DOHH2 (cell line): Measurements from ENCODE around the gene GRM3.

Experiments used
- H3F3A ChIP-seq: fragments of 200-600 bp; sonication (generic), shearing (Covaris generic); 2 replicates; pipeline ENCODE4 v1.6.0; 2016; ENCODE audit warnings: antibody characterized with exemption, mild to moderate bottlenecking; ENCODE audit not compliant: control insufficient read depth, insufficient read depth
- H3K27ac ChIP-seq: fragments of 200-600 bp; sonication (generic); 2 replicates; pipeline ENCODE4 v1.5.1; 2014; ENCODE audit warnings: low read depth, mild to moderate bottlenecking, low read length, moderate library complexity
- H3K27me3 ChIP-seq: fragments of 200-600 bp; sonication (generic); 2 replicates; pipeline ENCODE4 v1.6.1; 2014; ENCODE audit warnings: mild to moderate bottlenecking, low read length, mixed read lengths; ENCODE audit not compliant: control insufficient read depth
- H3K36me3 ChIP-seq: fragments of 200-600 bp; sonication (generic); 2 replicates; pipeline ENCODE4 v1.6.1; 2014; ENCODE audit warnings: mild to moderate bottlenecking, low read length, moderate library complexity, mixed read lengths; ENCODE audit not compliant: control insufficient read depth
- H3K4me1 ChIP-seq: fragments of 200-600 bp; sonication (generic); 2 replicates; pipeline ENCODE4 v1.6.1; 2014; ENCODE audit warnings: mild to moderate bottlenecking, low read length, mixed read lengths; ENCODE audit not compliant: control insufficient read depth
- H3K4me2 ChIP-seq: fragments of 200-600 bp; sonication (generic); 2 replicates; pipeline ENCODE4 v1.6.0; 2014; ENCODE audit warnings: mild to moderate bottlenecking, low read length, moderate library complexity
- H3K4me3 ChIP-seq: fragments of 200-600 bp; sonication (generic); 2 replicates; pipeline ENCODE4 v1.5.1; 2014; ENCODE audit warnings: mild to moderate bottlenecking, low read length, mixed read lengths
- H3K79me2 ChIP-seq: fragments of 200-600 bp; sonication (generic); 2 replicates; pipeline ENCODE4 v1.6.1; 2014; ENCODE audit warnings: mild to moderate bottlenecking, low read length, mixed read lengths; ENCODE audit not compliant: control insufficient read depth
- H3K9me2 ChIP-seq: fragments of 200-600 bp; sonication (generic); replicated peaks from 2 replicates; pipeline ENCODE4 v1.6.1; 2014; ENCODE audit warnings: mild to moderate bottlenecking, low read length, mixed read lengths; ENCODE audit not compliant: control insufficient read depth
- H3K9me3 ChIP-seq: fragments of 200-600 bp; sonication (generic); 2 replicates; pipeline ENCODE4 v1.6.1; 2014; ENCODE audit warnings: antibody characterized with exemption, low read length, mixed read lengths; ENCODE audit not compliant: control insufficient read depth, insufficient read depth
- H4K20me1 ChIP-seq: fragments of 200-600 bp; sonication (generic); 2 replicates; pipeline ENCODE4 v1.6.0; 2014; ENCODE audit warnings: low read depth, mild to moderate bottlenecking, antibody characterized with exemption, low read length, moderate library complexity; ENCODE audit not compliant: control insufficient read depth, insufficient read depth
- EZH2phosphoT487 ChIP-seq: fragments of 200-600 bp; sonication (generic); IDR thresholded peaks from 2 replicates; pipeline ENCODE4 v1.6.1; 2017; ENCODE audit warnings: borderline replicate concordance, mild to moderate bottlenecking, antibody characterized with exemption, low read length, moderate library complexity, mixed read lengths
- TF ChIP-seq, protein P1 (sequence below): fragments of 200-600 bp; sonication (generic); IDR thresholded peaks from one replicate; pipeline ENCODE4 v1.5.1; 2014; ENCODE audit warnings: antibody characterized with exemption, mild to moderate bottlenecking, low read depth, low read length; ENCODE audit not compliant: poor library complexity, severe bottlenecking

Gene GRM3

DNA sequence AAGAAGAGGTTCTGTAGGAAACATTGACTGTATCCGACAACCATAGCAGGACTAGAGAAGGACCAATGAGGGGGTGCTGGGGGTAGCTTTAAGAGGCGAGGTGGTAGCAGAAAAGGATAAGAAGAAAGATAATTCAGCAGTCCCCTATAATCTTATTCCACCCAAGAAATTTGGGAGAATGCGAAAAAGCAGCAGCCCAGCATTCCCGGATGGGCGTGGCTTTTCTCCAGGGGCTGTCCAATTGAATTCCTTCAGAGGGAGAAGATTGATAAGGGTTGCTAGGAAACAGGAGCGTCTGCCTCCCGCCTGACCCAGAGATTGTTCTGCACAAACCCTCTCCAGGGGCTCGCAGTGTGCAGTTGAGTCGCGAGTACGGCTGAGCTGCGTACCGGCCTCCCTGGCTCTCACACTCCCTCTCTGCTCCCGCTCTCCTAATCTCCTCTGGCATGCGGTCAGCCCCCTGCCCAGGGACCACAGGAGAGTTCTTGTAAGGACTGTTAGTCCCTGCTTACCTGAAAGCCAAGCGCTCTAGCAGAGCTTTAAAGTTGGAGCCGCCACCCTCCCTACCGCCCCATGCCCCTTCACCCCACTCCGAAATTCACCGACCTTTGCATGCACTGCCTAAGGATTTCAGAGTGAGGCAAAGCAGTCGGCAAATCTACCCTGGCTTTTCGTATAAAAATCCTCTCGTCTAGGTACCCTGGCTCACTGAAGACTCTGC is at the start of gene GRM3:
Gene GRM3, plus strand, starts transcription at position 349 of the 721 bp plus-strand sequence. CDS start 121,237 bp downstream, outside the sequence.
- Histone ChIP-seq H3K4me3 (no peak within 1 kb of the TSS), H3K4me2 (no peak within 1 kb of the TSS), H3K9me3 (no peaks in the 10 kb centered on the region), H3K9me2 (no peaks in the 10 kb centered on the region), H3K36me3 (no peaks in the 10 kb centered on the region), H4K20me1 (no peaks in the 10 kb centered on the region), H3K27me3 (peaks cover 3% of the 10 kb centered on the region; the same call in 1 of the 2 replicates), H3F3A (no peaks in the 10 kb centered on the region), H3K79me2 (no peaks in the 10 kb centered on the region), H3K4me1 (no peaks in the 10 kb centered on the region), H3K27ac (no peak within 1 kb of the TSS)
- TF ChIP-seq EZH2phosphoT487, result no peak
- TF ChIP-seq, protein P1, sequence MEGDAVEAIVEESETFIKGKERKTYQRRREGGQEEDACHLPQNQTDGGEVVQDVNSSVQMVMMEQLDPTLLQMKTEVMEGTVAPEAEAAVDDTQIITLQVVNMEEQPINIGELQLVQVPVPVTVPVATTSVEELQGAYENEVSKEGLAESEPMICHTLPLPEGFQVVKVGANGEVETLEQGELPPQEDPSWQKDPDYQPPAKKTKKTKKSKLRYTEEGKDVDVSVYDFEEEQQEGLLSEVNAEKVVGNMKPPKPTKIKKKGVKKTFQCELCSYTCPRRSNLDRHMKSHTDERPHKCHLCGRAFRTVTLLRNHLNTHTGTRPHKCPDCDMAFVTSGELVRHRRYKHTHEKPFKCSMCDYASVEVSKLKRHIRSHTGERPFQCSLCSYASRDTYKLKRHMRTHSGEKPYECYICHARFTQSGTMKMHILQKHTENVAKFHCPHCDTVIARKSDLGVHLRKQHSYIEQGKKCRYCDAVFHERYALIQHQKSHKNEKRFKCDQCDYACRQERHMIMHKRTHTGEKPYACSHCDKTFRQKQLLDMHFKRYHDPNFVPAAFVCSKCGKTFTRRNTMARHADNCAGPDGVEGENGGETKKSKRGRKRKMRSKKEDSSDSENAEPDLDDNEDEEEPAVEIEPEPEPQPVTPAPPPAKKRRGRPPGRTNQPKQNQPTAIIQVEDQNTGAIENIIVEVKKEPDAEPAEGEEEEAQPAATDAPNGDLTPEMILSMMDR, result no peak

DNA sequence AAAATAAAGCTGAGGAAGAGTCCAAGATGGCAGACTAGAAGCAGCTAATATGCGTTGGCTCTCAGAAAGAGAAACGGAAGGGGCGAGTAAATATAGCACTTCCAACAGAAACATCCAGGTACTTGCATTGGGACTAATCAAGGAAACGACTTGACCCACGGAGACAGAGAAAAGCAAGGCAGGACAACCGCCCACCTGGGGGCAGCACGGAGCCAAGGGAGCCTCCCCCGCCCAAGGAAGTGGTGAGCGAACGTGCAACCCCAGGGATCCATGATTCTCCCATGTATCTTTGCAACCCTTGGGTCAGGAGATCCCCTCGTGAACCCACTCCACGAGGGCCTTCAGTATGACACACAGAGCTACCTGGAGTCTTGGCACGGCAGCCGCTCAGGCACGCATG is 45.4 kb upstream of the GRM3 start:
- H3K79me2 ChIP-seq, result no peaks in the 10 kb centered on the region
- H3K4me2 ChIP-seq, result no peak overlapping the region
- H3K4me1 ChIP-seq, result no peaks in the 10 kb centered on the region
- no peaks in the 10 kb centered on the region for H4K20me1 ChIP-seq
- no peaks in the 10 kb centered on the region for H3K36me3 ChIP-seq
- TF ChIP-seq, protein P1, result peak; percentile 39
- TF ChIP-seq EZH2phosphoT487, result no peak
- no peaks in the 10 kb centered on the region for H3K9me2 ChIP-seq
- H3F3A ChIP-seq, result no peaks in the 10 kb centered on the region
- no peaks in the 10 kb centered on the region for H3K27me3 ChIP-seq
- no peak overlapping the region for H3K27ac ChIP-seq
- H3K4me3 ChIP-seq, result no peak overlapping the region
- no peaks in the 10 kb centered on the region; the same call in 1 of the 2 replicates for H3K9me3 ChIP-seq

DNA sequence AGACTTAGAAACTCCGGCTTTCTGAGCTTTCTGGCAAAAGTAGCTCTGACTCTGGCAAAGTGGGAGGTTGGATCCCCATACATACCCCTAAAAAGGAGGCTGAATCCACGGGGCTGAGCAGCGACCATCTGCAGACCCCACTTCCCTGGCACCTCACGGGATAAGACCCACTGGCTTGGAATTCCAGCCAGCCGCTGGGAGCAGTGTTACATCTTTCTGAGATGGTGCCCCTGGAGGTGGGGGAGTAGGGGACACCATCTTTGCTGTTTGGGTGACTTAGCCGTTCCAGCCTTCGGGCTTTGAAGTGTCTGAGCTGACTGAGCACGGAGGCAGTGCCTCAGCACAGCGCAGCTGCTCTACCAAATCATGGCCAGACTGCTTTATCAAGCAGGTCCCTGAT is 45.0 kb upstream of the GRM3 start:
- Histone ChIP-seq H3K27me3 (no peaks in the 10 kb centered on the region), H3K27ac (no peak overlapping the region), H3K4me1 (no peaks in the 10 kb centered on the region), H4K20me1 (no peaks in the 10 kb centered on the region), H3F3A (no peaks in the 10 kb centered on the region), H3K9me3 (no peaks in the 10 kb centered on the region; the same call in 1 of the 2 replicates), H3K9me2 (no peaks in the 10 kb centered on the region), H3K79me2 (no peaks in the 10 kb centered on the region), H3K4me2 (no peak overlapping the region), H3K36me3 (no peaks in the 10 kb centered on the region), H3K4me3 (no peak overlapping the region)
- no peak for TF ChIP-seq EZH2phosphoT487
- TF ChIP-seq, protein P1, result no peak
